ENCODE results near the gene SLAMF6.

GRCh38 chr1:160540859-160541233 lies 17.8 kb upstream of the SLAMF6 start:
- TF ChIP-seq, protein P1, sequence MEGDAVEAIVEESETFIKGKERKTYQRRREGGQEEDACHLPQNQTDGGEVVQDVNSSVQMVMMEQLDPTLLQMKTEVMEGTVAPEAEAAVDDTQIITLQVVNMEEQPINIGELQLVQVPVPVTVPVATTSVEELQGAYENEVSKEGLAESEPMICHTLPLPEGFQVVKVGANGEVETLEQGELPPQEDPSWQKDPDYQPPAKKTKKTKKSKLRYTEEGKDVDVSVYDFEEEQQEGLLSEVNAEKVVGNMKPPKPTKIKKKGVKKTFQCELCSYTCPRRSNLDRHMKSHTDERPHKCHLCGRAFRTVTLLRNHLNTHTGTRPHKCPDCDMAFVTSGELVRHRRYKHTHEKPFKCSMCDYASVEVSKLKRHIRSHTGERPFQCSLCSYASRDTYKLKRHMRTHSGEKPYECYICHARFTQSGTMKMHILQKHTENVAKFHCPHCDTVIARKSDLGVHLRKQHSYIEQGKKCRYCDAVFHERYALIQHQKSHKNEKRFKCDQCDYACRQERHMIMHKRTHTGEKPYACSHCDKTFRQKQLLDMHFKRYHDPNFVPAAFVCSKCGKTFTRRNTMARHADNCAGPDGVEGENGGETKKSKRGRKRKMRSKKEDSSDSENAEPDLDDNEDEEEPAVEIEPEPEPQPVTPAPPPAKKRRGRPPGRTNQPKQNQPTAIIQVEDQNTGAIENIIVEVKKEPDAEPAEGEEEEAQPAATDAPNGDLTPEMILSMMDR (IDR thresholded peaks at IDR 0.05) = no peak
- no peak for TF ChIP-seq POLR2A (IDR thresholded peaks at IDR 0.05)

Data from lower leg skin (tissue), 3 donors.